GM12873 (cell line): ENCODE measurements around the gene MTSS2.

Experiments used
- CTCF ChIP-seq: IDR thresholded peaks from 2 replicates; pipeline ENCODE4 v1.5.1; 2012; ENCODE audit warnings: low read depth, mild to moderate bottlenecking, moderate library complexity, low read length, control low read depth; ENCODE audit not compliant: insufficient read depth; ENCODE audit errors: missing control alignments

MTSS2 gene

DNA sequence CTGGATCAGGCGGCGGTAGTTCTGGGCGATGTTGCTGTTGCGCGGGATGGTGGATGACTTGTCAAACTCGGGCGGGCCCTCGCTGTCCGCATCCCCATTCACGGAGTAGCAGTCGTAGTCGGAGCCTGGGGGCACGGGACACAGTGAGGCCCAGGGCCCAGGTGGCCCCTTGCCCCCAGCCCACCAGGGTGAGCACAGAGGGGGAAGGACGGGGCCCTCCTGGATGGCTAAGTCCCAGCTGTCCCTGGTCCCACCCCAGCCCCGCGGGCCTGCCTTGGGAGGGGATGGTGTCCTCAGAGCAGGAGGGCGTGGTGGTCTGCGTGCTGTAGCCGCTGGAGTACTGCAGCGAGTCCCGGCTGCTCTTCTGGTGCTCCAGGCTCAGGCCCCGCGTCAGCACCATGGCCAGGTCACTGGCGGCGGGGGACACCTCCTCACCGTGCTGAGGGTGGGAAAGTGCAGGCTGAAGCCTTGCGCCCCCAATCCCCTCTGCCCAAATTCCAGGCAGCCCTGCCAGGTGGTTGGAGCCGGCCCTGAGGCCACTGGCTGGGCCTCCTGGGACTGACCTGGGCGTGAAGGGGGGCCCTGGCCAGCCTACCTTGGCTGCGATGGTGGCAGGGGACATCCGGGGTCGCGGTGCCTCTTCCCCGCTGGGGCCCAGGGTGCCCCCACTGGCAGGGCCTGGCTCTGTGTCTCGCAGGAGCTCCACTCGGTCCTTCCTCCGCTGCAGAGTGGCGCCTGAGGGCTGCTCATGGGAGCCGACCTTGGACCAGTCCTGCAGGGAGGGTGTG is 21.3 kb downstream of the MTSS2 start:
- TF ChIP-seq CTCF, result no peak

DNA sequence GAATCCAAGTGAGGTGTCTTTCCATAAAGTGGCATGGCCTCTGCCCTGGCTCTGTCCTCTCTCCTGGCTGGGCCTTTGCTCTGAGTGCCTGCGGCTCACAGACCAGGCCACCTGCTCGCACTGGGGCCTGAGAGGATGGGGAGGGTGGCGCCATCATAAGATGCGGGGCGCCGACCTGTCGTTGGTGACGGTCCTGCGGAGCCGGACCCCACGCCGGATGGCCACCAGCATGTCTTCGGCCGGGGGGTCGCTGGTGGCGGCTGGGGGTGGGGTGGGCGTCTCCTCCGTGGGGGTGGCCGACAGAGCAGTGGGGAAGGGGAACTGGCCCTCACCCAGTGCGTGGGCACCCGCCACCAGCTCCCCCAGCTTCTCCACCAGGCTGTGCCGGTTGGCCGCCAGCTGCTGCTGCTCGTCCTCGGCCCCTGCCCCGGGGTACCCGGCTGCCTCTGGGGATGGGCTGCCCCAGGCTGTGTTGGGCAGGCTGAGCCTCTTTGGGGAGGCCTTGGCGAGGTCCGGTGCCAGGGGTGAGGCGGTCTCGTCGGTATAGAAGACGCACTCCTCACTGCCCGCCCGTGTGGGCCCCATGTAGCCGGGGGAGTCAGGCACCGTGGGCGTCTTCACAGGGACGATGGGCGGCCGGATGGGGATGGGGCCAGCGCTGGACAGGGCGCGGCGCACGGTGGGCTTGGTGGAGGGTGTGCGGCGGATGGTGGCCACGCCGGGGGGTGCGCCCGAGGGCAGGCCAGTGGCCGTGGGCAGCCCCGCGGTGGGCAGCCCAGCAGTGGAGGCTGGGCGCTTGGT is 22.1 kb downstream of the MTSS2 start:
- TF ChIP-seq CTCF, result no peak

DNA sequence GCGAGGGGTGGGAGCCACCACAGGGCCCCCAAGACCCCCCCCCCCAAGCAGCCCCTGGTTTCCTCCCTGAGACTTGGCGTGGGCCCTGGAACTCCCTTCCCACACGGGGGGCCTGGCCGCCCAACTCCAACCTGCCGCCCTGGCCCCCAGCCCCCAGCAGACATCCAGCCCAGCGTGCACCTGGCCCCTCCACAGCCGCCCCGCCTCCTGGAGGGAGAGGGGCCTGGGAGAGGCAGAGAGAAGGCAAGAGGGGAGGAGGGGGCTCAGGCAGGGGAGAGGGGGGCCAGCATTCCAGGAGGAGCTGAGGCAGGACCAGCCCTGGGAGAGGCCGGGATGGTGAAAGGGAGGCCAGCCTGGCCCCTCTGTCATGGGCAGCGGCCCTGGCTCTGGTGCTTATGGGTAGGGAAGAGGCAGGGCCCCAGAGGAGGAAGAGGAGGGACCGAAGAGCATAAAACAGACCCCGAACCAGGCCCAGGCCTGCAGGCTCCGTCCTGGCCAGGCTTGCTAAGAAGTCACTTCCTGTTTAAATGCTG is 22.8 kb downstream of the MTSS2 start:
- no peak for TF ChIP-seq CTCF

GRCh38 chr16:70661918-70662641 is 23.8 kb downstream of the MTSS2 start:
- no peak for TF ChIP-seq CTCF

- TF ChIP-seq CTCF, result no peak
These were observed 24.3 kb downstream of the MTSS2 start for GRCh38 chr16:70661534-70661917.

DNA sequence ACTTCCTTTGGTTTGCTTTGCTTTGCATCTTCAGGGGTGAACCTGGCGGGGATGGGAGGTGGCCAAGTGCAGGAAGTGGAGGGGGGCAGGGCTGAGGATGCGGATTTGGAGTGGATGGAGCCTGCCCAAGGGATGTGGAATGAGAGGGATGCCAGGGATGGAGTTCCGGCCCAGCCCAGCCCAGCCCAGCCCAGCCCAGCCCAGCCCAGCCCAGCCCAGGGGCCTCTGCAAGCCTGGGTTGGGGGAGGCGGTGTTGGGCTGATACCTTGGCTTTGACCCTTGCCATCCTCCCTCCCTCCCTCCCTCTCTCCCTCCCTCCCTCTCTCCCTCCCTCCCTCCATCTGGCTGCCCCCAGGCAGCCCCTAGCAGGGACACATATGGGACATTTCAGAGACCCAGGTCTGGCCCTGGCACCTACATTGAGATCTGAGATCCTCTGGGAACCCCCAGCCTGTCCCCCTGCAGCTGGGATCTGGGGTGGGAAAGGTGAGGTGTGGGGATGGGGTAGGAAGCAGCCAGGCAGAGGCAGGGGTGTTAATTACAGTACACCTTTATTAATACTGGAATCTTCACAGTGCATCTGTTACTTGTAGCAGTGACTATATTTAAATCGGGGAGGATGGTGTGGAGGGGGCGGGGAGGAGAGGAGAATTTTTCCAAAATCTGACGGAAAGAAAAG is 25.0 kb downstream of the MTSS2 start:
- TF ChIP-seq CTCF, result no peak
